Right forelimb (tissue), 1 donor: ENCODE results near the gene LRRTM3.

Experiments
- DNase-seq: peaks from one replicate; pipeline ENCODE4 v3.0.0-alpha.2; 2018

Gene LRRTM3

GRCh38 chr10:67036808-67037207, 111.0 kb downstream of the LRRTM3 start:
- no peak for DNase-seq

GRCh38 chr10:67043041-67043440, 117.2 kb downstream of the LRRTM3 start:
- DNase-seq = no peak

- no peak for DNase-seq
Measured at GRCh38 chr10:67045404-67045803, 119.6 kb downstream of the LRRTM3 start.

DNA sequence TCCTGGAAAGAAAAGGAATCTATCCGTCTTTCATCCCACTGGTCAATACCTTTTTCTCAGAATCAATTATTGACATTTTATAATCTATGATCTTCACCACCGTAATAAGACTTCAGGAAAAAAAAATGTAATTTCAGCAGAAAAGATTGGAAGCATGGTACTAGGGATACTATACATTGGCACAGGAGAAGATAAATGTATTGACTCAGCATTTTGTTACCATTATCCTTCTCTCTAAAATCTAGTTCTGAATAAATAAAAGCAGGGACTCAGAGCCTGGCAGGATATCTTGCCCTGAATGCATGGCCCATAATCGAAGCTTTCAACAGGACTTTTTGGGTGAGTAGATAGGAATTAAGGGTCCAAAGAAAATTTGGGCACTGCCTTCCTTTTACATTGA, 120.7 kb downstream of the LRRTM3 start:
- no peak for DNase-seq

DNA sequence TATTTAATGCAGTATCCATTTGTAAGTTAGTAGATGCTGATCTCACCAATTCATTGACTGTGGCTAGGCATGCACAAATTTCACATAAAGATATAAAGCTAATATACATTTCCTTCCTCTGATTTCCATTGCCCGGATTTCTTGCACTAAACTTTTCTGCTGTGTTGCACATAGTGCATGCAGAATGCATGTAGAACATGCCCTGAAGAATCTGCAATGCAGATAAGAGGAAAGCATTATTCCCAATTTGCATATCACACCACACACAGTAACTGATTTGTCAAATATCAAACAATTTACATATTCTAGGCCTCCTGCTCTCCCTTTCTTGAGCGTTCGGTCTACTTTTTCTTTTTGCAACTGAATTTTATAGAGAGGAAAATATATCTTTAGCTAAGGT, 124.2 kb downstream of the LRRTM3 start:
- no peak for DNase-seq

DNA sequence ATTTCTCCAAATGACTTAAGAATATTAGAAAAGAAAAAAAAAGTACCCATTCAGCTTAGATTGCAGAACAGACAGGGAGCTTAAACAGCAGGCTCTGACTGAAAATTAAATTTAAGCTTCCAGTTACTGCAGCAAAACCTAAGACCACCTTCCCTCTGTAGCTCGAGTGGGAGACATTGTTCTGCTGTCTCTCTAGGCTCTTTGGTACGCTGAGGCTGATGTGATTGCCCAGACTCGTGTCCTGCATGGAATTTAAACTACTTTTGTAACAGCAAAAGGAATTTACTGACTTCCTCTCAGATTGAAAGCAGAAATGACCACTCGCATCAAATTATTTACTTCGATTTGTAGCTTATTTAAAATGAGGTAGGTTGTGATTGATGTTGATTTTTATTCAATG, 124.6 kb downstream of the LRRTM3 start:
- DNase-seq = no peak

GRCh38 chr10:67072654-67073053, 146.8 kb downstream of the LRRTM3 start:
- no peak for DNase-seq

GRCh38 chr10:67075491-67075971, 149.7 kb downstream of the LRRTM3 start:
- DNase-seq = no peak

DNA sequence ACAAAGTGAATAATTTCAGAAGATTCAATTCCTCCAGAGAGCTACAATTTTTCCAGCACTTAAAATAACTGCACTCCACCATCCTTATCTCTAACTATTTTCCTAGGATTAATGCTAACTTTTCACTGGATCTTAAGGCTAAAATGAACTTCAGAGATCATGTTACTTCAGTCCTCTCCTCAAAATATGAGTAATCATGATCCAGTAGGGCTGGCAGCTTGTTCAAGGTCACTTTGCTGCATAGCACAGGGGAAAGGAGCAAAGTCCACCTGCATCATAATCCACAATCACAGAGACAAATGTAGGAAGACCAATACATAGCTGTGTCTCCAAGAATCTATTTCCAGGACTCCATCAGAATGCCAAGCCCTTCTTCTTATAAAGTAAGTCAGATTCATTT, 150.3 kb downstream of the LRRTM3 start:
- no peak for DNase-seq

- no peak for DNase-seq
Measured at GRCh38 chr10:67077376-67077775, 151.5 kb downstream of the LRRTM3 start.

- DNase-seq = no peak
Measured at GRCh38 chr10:67079126-67079525, 153.3 kb downstream of the LRRTM3 start.

DNA sequence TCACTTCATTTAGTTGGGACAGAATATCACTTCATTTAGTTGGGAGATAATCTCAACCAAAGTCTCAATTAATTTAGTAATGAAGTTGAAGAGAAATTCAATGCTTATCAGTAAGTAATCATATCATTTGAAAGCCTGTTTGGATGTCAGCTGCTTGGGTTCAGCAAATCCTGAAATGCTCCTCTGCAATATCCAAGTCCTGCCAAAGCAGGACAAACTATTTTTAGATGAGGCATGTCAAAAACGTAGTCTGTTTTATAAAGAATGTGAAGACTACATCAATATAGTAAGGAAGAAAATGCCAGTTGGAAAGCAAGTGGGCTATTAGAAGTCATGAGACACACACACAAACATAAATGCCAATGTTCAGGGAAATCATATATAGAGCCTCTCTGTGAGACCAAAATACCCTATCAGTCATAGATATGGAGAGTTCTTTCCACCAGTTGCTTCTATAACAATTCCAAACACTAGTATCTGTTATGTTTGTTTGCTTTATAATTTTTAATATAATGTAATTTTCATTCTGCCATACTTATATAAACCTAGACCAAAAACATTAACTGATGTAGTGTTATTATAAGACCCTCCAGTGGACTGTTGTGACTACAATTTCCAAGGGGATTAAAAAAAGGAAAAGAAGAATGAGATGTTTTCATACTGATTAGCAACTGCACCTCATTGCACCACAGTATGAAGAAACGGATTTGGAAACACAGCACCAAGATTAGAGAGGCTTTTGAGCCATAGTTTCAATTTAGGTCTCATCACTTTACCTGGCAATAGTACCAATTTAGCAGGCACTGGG, 160.7 kb downstream of the LRRTM3 start:
- no peak for DNase-seq

DNA sequence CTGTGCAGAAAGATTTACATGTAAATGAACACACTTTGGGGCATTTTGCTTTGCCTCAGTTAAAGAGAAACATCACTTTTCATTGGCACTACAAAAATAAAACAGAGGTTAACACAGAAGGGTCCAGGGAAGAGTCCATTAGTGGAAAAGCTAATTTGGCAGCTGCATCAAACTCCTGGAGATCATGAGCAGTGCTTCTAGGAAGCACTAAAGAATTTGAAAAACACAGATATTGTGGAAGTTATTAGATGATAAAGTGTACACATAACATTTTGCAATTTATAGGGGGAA, 161.2 kb downstream of the LRRTM3 start:
- DNase-seq = no peak

DNA sequence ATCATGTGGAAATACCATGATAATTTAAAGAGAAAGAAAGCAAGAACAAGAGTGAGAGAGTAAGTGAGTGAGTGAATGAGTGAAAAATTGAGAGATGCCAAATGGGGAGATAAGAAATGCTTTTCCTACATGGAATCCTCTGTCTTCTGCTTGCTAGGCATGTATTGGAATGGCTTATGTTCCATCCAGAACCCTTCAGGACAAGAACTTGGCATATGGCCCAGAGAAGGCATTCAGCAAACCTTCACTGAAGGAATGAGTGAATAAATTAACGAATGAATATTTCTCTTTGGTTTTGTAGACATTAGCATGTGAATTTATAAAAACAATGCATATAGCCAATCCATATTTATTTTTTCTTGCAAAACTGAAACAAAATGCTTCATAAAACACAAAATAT, 162.2 kb downstream of the LRRTM3 start:
- no peak for DNase-seq

GRCh38 chr10:67095531-67095930, 169.7 kb downstream of the LRRTM3 start:
- no peak for DNase-seq

DNA sequence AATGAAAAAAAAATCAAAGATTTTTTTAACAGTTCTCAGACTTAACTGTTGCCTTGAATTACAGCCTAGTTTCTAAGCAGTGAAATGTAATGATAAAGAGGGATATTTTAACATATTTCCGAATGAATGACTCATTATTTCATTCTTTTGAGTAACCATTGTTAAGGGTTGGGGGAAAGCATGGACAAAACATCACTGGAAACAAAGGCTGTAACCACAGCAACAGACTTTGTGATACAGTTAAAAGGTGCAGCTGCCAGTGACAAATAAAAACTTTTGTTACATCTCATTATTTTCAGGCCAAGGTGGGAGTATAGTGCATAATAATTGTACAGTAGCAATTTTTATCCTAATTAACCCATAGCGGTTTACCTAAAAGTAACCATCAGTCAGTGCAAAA, 172.6 kb downstream of the LRRTM3 start:
- no peak for DNase-seq

GRCh38 chr10:67100951-67101350, 175.1 kb downstream of the LRRTM3 start:
- no peak for DNase-seq

DNA sequence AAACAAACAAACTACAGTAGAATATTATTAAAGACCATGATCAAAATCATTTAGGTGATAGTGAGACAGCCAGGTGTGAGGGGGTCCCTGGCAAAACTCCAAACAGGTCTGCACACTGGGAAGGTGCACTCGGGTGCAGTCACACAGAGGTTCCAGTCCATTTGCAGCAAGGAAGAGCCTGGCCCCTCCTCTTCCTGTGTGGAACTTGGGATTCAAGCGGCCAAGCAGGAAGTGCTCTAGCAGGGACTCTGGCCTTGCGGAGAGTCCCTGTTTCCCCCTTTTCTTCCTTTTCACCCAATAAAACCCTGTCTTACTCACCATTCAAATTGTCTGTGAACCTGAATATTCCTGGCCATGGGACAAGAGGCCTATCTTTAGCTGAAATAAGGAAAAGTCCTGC, 181.8 kb downstream of the LRRTM3 start:
- DNase-seq = no peak

- DNase-seq = no peak
Measured at GRCh38 chr10:67110286-67110685, 184.4 kb downstream of the LRRTM3 start.

DNA sequence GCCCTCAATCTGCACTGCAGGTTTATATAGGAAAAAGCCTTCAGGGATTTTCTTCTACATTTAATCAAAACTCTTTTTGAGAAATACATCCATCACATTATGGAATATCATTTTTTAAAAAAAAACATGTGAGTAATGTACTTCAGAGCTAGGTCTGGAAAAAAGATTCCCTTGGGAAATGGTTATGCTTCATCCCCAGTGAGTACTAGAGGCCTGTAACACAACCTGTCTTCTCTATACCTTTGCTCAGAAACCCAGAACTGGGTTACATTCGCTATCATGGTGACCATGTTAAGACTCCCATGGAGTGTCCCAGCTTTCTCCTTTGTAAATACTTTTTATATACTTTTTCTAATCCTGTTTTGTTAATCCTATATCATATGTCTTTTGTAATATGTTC, 186.9 kb downstream of the LRRTM3 start:
- no peak for DNase-seq

DNA sequence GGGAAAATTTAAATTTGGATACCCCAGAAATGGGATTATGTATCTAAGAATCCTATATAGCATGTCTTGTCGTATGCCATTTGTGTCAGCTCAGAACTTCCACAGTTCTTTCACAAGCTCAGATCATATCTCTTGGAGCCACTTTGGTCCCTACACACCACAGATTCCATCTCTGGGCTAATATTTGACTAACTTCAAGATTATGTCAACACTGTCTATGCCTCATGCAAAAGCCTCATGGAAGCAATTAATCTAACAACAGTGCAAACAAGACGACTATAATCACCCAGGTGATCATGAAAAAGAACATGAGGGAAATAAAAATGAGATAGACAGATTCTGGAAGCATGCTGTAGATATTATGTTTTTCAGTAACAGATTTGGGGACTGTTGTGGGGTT, 189.1 kb downstream of the LRRTM3 start:
- no peak for DNase-seq

DNA sequence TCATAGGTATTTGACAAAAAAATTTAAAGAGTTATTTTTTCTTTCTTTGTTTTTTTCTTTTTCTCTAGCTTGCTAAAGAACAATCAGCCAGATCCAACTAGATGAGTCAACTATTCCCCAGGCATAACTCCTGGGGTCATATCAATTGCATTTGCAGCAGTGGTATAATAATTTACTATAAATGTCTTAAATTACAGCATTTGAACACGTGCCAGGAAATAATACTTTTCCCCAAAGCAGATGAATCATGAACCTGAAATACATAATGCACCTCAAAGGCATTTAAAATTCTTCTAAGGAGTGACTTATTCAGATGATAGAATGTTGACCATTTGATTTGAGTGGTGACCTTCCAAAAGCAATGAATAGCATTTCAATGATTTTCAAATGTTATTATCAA, 190.1 kb downstream of the LRRTM3 start:
- no peak for DNase-seq

- no peak for DNase-seq
Measured at GRCh38 chr10:67119651-67120050, 193.8 kb downstream of the LRRTM3 start.

GRCh38 chr10:67127441-67127840, 201.6 kb downstream of the LRRTM3 start:
- DNase-seq = no peak

DNA sequence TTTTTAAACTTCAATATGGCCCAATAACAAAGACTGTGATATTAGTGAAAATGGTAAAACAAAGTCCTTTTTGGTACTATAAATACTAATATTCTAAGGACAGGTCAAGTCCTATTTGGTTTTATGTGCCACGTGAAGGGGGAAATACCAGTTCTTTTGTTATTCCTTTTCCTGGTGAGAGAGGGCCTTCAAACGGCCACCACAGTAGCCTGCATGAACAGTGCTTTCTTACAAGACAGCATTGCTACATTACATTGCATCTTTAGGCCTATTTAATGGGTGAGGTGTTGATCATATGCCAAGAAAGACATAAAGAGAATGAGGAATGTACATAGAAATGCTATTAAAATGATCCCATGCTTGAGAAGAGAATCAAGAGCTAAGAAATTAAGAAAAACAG, 214.8 kb downstream of the LRRTM3 start:
- DNase-seq = no peak
